MM.1S (cell line): ENCODE data around the gene TGFBR2.

Experiments
- EZH2 ChIP-seq: fragments of 300-600 bp; sonication (generic); optimal IDR thresholded peaks from 2 replicates; pipeline ENCODE3; 2017; ENCODE audit warnings: low read depth, mild to moderate bottlenecking, antibody characterized with exemption, low read length, mixed read lengths
- EZH2phosphoT487 ChIP-seq: fragments of 300-600 bp; sonication (generic); IDR thresholded peaks from 2 replicates; pipeline ENCODE4 v1.6.1; 2018; ENCODE audit warnings: antibody characterized with exemption, low read length
- TF ChIP-seq, protein P1 (sequence below): fragments of 300-600 bp; sonication (generic); IDR thresholded peaks from 2 replicates; pipeline ENCODE4 v1.5.1; 2016; ENCODE audit warnings: antibody characterized with exemption, low read length, mixed read lengths

- TF ChIP-seq, protein P1, sequence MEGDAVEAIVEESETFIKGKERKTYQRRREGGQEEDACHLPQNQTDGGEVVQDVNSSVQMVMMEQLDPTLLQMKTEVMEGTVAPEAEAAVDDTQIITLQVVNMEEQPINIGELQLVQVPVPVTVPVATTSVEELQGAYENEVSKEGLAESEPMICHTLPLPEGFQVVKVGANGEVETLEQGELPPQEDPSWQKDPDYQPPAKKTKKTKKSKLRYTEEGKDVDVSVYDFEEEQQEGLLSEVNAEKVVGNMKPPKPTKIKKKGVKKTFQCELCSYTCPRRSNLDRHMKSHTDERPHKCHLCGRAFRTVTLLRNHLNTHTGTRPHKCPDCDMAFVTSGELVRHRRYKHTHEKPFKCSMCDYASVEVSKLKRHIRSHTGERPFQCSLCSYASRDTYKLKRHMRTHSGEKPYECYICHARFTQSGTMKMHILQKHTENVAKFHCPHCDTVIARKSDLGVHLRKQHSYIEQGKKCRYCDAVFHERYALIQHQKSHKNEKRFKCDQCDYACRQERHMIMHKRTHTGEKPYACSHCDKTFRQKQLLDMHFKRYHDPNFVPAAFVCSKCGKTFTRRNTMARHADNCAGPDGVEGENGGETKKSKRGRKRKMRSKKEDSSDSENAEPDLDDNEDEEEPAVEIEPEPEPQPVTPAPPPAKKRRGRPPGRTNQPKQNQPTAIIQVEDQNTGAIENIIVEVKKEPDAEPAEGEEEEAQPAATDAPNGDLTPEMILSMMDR, result no peak
- TF ChIP-seq EZH2 (no peak), EZH2phosphoT487 (no peak)
Measured at GRCh38 chr3:30650348-30650995, 44.1 kb downstream of the TGFBR2 start.
